Tibial nerve (tissue), 4 donors: Measurements from ENCODE around the gene GPR35. TPM values are rescaled to one million over a fixed set of nuclear protein-coding genes. Genes with fewer than 3 reads are reported as not detected.

Source experiments
- DNase-seq, 2 donors: peaks; one replicate each; pipeline ENCODE4 v3.0.0-alpha.2; 2019; ENCODE audit warnings: low spot score in 2 of 2
- H3K27ac ChIP-seq, 4 donors: fragments of 200-600 bp; sonication (generic) in 3 of 4; one replicate each; pipeline ENCODE4 v1.5.1; 2017 to 2019; ENCODE audit warnings: mild to moderate bottlenecking in 1 of 4
- H3K27me3 ChIP-seq, 2 donors: fragments of 200-600 bp; sonication (generic) in 1 of 2; one replicate each; pipeline versions ENCODE4 v1.5.1 to v1.6.0; 2017 to 2019
- H3K36me3 ChIP-seq, 3 donors: fragments of 200-600 bp; sonication (generic); one replicate each; pipeline ENCODE4 v1.5.1; 2018 to 2019
- H3K4me1 ChIP-seq, 4 donors: fragments of 200-600 bp; sonication (generic) in 3 of 4; one replicate each; pipeline ENCODE4 v1.5.1; 2017 to 2019
- H3K4me3 ChIP-seq, 4 donors: fragments of 200-600 bp; sonication (generic) in 3 of 4; one replicate each; pipeline ENCODE4 v1.5.1; 2017 to 2019; ENCODE audit warnings: mild to moderate bottlenecking in 1 of 4, moderate library complexity in 1 of 4
- H3K9me3 ChIP-seq, 4 donors: fragments of 200-600 bp; sonication (generic) in 3 of 4; one replicate each; pipeline ENCODE4 v1.5.1; 2017 to 2019
- EP300 ChIP-seq, 2 donors: sonication (generic); formaldehyde crosslinking; IDR thresholded peaks; one replicate each; pipeline ENCODE4 v1.6.1; 2017; ENCODE audit warnings: antibody characterized with exemption in 2 of 2, mild to moderate bottlenecking in 1 of 2
- POLR2A ChIP-seq, 2 donors: fragments of 450-650 bp; IDR thresholded peaks; one replicate each; pipeline ENCODE4 v1.6.1; 2017; ENCODE audit warnings: antibody characterized with exemption in 2 of 2, mild to moderate bottlenecking in 2 of 2, moderate library complexity in 2 of 2
- WGBS, 2 donors: methylation state at CpG; one replicate each; pipeline ENCODE4 v1.1.5; 2018; 5-methylcytosine and 5-hydroxymethylcytosine counted together
- total RNA-seq, 4 donors: library from RNA; depleted of rRNA; stranded (reverse); fragments of >200 nt; gene quantifications; one replicate each; pipeline ENCODE4 v1.1.0, GENCODE V29; 2016
- TF ChIP-seq, protein P1 (sequence below), 5 experiments: fragments of 200-600 bp in 3 of 5; fragments of 450-650 bp in 2 of 5; sonication (generic) in 3 of 5; IDR thresholded peaks; one replicate each; pipeline ENCODE4 v1.5.1; 2016 to 2019; ENCODE audit warnings: antibody characterized with exemption in 5 of 5, mild to moderate bottlenecking in 3 of 5, moderate library complexity in 2 of 5

The GPR35 gene
- total RNA-seq, 4 donors from 2014 or later, result 0.90 to 8.2 (median 2.0) TPM

- no peak overlapping the region for H3K27ac ChIP-seq
- DNase-seq, result no peak
- 91 to 94% methylated on average over 12 to 13 of the region's 13 CpGs for WGBS, 2 donors
- H3K4me1 ChIP-seq, result peaks cover 0 to 44% (median 11%) of the 10 kb centered on the region in 4 donors
- H3K4me3 ChIP-seq, result no peak overlapping the region
- H3K9me3 ChIP-seq, result no peaks in the 10 kb centered on the region
- TF ChIP-seq, protein P1, sequence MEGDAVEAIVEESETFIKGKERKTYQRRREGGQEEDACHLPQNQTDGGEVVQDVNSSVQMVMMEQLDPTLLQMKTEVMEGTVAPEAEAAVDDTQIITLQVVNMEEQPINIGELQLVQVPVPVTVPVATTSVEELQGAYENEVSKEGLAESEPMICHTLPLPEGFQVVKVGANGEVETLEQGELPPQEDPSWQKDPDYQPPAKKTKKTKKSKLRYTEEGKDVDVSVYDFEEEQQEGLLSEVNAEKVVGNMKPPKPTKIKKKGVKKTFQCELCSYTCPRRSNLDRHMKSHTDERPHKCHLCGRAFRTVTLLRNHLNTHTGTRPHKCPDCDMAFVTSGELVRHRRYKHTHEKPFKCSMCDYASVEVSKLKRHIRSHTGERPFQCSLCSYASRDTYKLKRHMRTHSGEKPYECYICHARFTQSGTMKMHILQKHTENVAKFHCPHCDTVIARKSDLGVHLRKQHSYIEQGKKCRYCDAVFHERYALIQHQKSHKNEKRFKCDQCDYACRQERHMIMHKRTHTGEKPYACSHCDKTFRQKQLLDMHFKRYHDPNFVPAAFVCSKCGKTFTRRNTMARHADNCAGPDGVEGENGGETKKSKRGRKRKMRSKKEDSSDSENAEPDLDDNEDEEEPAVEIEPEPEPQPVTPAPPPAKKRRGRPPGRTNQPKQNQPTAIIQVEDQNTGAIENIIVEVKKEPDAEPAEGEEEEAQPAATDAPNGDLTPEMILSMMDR (IDR thresholded peaks at IDR 0.05), result no peak
- TF ChIP-seq POLR2A (IDR thresholded peaks at IDR 0.05) (no peak), EP300 (IDR thresholded peaks at IDR 0.05) (no peak)
- peaks cover 0 to 78% (median 0%) of the 10 kb centered on the region in 3 donors for H3K36me3 ChIP-seq
- no peaks in the 10 kb centered on the region for H3K27me3 ChIP-seq
Observed at GRCh38 chr2:240591784-240592183, 33.5 kb upstream of the GPR35 start.

DNA sequence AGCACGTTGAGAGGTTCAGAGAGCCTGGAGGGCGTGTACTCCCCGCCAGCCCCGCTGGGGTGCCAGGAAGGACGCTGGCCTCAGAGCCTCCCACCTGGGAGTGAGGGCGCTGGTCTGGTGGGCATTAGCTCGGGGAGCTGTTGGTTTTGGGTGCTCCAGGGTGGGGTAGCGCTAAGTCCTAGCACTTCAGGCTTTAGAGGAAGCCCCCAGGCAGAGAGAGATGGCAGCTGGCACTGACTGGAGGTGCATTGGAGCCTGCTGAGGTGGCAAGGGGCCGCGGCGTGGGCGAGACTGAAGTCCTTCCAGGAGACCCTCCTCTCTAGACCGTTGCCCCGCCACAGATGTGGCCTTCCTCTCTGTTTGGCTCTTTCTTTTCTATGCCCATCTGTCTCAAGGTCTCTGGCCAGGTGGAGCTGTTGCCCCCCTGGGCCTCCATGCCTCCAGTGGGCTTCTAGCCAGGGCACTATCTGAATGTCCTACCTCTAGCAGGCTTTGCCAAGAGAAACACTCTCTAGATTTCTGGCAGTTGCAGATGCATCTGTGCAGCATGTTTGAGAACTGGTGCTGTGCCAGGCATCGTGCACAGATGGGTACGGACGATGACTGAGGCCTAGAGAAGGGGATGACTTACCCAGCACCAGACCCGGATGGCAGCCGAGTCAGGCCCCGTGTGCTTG is 32.1 kb upstream of the GPR35 start:
- no peak for TF ChIP-seq EP300 (IDR thresholded peaks at IDR 0.05)
- TF ChIP-seq, protein P1 (IDR thresholded peaks at IDR 0.05), result no peak
- no peak for TF ChIP-seq POLR2A (IDR thresholded peaks at IDR 0.05)
- Histone ChIP-seq H3K4me3 (no peak overlapping the region), H3K27ac (no peak overlapping the region), H3K27me3 (no peaks in the 10 kb centered on the region), H3K4me1 (peaks cover 0 to 32% (median under 1%) of the 10 kb centered on the region in 4 donors), H3K9me3 (no peaks in the 10 kb centered on the region), H3K36me3 (peaks cover 0 to 92% (median 5%) of the 10 kb centered on the region in 3 donors)
- DNase-seq, result peak in 1 of 2 donors; percentile 3
- 90 to 93% methylated on average over 20 of the region's 20 CpGs for WGBS, 2 donors

DNA sequence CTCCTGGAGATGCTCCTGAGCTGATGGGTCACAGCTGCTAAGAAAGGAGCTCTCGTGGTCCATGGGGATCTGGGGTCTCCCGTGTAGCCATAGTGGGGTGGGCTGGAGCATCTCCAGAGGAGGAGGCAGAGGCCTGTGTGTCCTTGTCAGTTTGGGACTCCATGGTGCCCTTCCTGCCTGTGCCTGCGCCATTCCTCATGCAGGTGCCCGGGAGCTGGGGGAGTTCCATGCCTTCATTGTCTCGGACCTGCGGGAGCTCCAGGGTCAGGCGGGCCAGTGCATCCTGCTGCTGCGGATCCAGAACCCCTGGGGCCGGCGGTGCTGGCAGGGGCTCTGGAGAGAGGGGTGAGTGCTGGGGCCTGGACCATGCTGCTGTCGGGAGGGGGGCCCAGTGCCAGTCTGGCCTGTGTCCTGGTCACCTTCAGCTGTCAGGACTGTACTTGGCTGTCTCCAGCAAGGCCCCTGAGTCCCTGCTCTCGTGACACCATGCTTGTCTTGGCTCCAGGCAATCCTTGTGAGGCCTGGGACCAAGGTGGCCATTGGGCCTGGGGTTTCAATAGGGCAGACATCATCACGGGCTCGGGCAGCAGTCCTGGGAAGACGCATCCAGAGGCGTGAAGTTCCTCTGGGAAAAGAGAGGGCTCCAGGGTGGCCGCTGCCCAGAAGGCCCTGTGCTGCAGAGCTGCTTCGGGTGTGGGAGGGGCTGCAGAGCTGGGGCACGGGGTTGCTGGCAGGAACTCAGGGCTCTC is 31.4 kb upstream of the GPR35 start:
- 84 to 86% methylated on average over 8 to 13 of the region's 19 CpGs for WGBS, 2 donors
- no peak for TF ChIP-seq EP300 (IDR thresholded peaks at IDR 0.05)
- TF ChIP-seq, protein P1 (IDR thresholded peaks at IDR 0.05), result no peak
- TF ChIP-seq POLR2A (IDR thresholded peaks at IDR 0.05), result no peak
- Histone ChIP-seq H3K36me3 (peaks cover 0 to 99% (median 11%) of the 10 kb centered on the region in 3 donors), H3K4me3 (no peak overlapping the region), H3K9me3 (no peaks in the 10 kb centered on the region), H3K4me1 (peaks cover 0 to 25% (median 0%) of the 10 kb centered on the region in 4 donors), H3K27me3 (no peaks in the 10 kb centered on the region), H3K27ac (no peak overlapping the region)
- DNase-seq, result peak in 1 of 2 donors; percentile 10

GRCh38 chr2:240594511-240595380 is 30.5 kb upstream of the GPR35 start:
- Histone ChIP-seq H3K27ac (no peak overlapping the region), H3K27me3 (no peaks in the 10 kb centered on the region), H3K36me3 (peaks cover 0 to 100% (median 11%) of the 10 kb centered on the region in 3 donors), H3K4me1 (peaks cover 0 to 17% (median 0%) of the 10 kb centered on the region in 4 donors), H3K4me3 (no peak overlapping the region), H3K9me3 (no peaks in the 10 kb centered on the region)
- peak in 1 of 2 donors; percentile 9 for DNase-seq
- WGBS, 2 donors, result 78 to 80% methylated on average over 19 to 34 of the region's 34 CpGs
- TF ChIP-seq POLR2A (IDR thresholded peaks at IDR 0.05) (no peak), EP300 (IDR thresholded peaks at IDR 0.05) (no peak)
- TF ChIP-seq, protein P1 (IDR thresholded peaks at IDR 0.05), result no peak
